ENCODE measurements around the gene GATA2. TPM values are rescaled to one million over a fixed set of nuclear protein-coding genes. Genes with fewer than 3 reads are reported as not detected.

GATA2 gene
- total and polyA plus RNA-seq, 2 donors (not counting 1 experiment from before 2014, with no cell fraction given): 0.27 TPM; not detected in 1

DNA sequence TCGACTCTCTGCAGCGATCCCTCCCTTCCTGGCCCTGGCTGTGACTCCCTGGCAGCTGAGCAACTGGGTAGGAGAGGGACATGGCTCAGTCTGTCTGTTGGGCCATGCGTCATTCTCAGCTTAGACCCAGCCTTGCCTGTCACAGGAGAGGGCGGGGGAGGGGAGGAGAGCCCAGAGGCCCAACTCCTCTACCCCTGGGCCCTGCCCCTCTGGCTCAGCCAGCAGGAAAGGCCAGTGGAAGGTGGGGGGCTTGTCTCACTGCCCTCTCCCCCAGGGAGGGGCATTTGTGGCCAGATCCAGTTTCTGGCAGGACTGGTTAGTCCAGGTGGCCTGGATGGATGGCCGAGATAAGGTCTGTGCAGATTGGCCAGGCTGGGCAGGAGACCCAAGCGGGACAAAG, 57.9 kb downstream of the GATA2 start:
- no peak overlapping the region for H3K27ac ChIP-seq (ENCODE audit: low read length in 2 of 2)
- H3K9ac ChIP-seq (ENCODE audit: low read length): no peak overlapping the region
- no peaks in the 10 kb centered on the region for H3K4me1 ChIP-seq (ENCODE audit: control insufficient read depth in 2 of 2, insufficient read depth in 2 of 2, low read length in 2 of 2)
- no peak overlapping the region for H3K27ac Mint-ChIP-seq
- ATAC-seq (ENCODE audit: low read depth): no peak
- intact Hi-C loops (cut with micrococcal nuclease): no loop called here
- H3K36me3 ChIP-seq (replicated peaks in 1 of 2; ENCODE audit: control extremely low read depth in 1 of 2, control insufficient read depth in 1 of 2, extremely low read depth in 1 of 2, insufficient read depth in 2 of 2, low read length in 1 of 2): no peaks in the 10 kb centered on the region
- peaks cover 49% of the 10 kb centered on the region for H3K27me3 Mint-ChIP-seq
- no peak overlapping the region for H3K4me3 ChIP-seq (ENCODE audit: control extremely low read depth in 1 of 5, extremely low read depth in 1 of 5, insufficient read depth in 1 of 5, low read depth in 2 of 5, low read length in 4 of 5)
- POLR2A ChIA-PET: no interaction called here
- H2AFZ ChIP-seq (ENCODE audit: insufficient read depth, low read depth, low read length, poor library complexity, severe bottlenecking): no peak overlapping the region
- TF ChIP-seq, protein P1, sequence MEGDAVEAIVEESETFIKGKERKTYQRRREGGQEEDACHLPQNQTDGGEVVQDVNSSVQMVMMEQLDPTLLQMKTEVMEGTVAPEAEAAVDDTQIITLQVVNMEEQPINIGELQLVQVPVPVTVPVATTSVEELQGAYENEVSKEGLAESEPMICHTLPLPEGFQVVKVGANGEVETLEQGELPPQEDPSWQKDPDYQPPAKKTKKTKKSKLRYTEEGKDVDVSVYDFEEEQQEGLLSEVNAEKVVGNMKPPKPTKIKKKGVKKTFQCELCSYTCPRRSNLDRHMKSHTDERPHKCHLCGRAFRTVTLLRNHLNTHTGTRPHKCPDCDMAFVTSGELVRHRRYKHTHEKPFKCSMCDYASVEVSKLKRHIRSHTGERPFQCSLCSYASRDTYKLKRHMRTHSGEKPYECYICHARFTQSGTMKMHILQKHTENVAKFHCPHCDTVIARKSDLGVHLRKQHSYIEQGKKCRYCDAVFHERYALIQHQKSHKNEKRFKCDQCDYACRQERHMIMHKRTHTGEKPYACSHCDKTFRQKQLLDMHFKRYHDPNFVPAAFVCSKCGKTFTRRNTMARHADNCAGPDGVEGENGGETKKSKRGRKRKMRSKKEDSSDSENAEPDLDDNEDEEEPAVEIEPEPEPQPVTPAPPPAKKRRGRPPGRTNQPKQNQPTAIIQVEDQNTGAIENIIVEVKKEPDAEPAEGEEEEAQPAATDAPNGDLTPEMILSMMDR (IDR thresholded peaks at IDR 0.05): no peak
- TF ChIP-seq EZH2 (IDR thresholded peaks at IDR 0.05; ENCODE audit: borderline replicate concordance, insufficient read depth, low read depth, low read length, poor library complexity, severe bottlenecking): no peak
- no peaks in the 10 kb centered on the region for H4K20me1 ChIP-seq (ENCODE audit: control insufficient read depth, insufficient read depth, low read length, poor library complexity, severe bottlenecking)
- H3K9me3 Mint-ChIP-seq (ENCODE audit: insufficient read depth): no peaks in the 10 kb centered on the region
- H3K79me2 ChIP-seq (ENCODE audit: control insufficient read depth, insufficient read depth, low read length): no peaks in the 10 kb centered on the region
- H3K9me3 ChIP-seq (ENCODE audit: control extremely low read depth in 1 of 3, control insufficient read depth in 2 of 3, insufficient read depth in 1 of 3, low read length in 2 of 3): peaks cover 0 to 5% (median 0%) of the 10 kb centered on the region in 3 donors
- CTCF ChIA-PET: no interaction called here
- no peak overlapping the region for H3K4me2 ChIP-seq (replicated peaks; ENCODE audit: low read depth, low read length, poor library complexity, severe bottlenecking)
- no peak overlapping the region for H3K4me3 Mint-ChIP-seq
- H3K4me1 Mint-ChIP-seq: peaks cover 11% of the 10 kb centered on the region
- 95% methylated on average over 6 of the region's 6 CpGs for WGBS (ENCODE audit: insufficient coverage)
- peaks cover 0 to 26% (median 6%) of the 10 kb centered on the region in 4 experiments for H3K27me3 ChIP-seq (replicated peaks in 1 of 4; ENCODE audit: control extremely low read depth in 1 of 4, control insufficient read depth in 3 of 4, insufficient read depth in 4 of 4, low read length in 3 of 4)
- DNase-seq: no peak

DNA sequence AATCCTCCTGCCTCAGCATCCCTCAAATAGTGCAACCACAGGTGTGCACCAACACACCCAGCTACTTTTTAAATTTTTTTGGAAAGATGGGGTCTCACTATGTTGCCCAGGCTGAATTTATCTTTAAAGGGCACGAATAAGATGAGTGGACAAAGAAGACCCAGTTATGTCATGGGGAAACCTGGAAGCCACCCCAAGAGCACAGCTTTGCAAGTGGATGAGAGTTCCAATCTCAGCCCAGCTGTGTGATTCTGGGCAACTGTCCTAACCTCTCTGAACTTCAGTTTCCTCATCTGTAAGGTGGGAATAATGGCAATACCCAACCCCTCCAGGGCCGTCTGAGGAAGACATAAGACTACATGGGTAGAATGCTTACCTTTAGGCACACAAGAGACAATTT, 58.5 kb downstream of the GATA2 start:
- Histone ChIP-seq H3K79me2 (ENCODE audit: control insufficient read depth, insufficient read depth, low read length) (no peaks in the 10 kb centered on the region), H3K4me3 (ENCODE audit: control extremely low read depth in 1 of 5, extremely low read depth in 1 of 5, insufficient read depth in 1 of 5, low read depth in 2 of 5, low read length in 4 of 5) (no peak overlapping the region), H3K27me3 (replicated peaks in 1 of 4; ENCODE audit: control extremely low read depth in 1 of 4, control insufficient read depth in 3 of 4, insufficient read depth in 4 of 4, low read length in 3 of 4) (peaks cover 0 to 28% (median 6%) of the 10 kb centered on the region in 4 experiments), H3K4me2 (replicated peaks; ENCODE audit: low read depth, low read length, poor library complexity, severe bottlenecking) (no peak overlapping the region), H3K9me3 (ENCODE audit: control extremely low read depth in 1 of 3, control insufficient read depth in 2 of 3, insufficient read depth in 1 of 3, low read length in 2 of 3) (peaks cover 0 to 5% (median 0%) of the 10 kb centered on the region in 3 donors), H3K36me3 (replicated peaks in 1 of 2; ENCODE audit: control extremely low read depth in 1 of 2, control insufficient read depth in 1 of 2, extremely low read depth in 1 of 2, insufficient read depth in 2 of 2, low read length in 1 of 2) (no peaks in the 10 kb centered on the region), H3K9ac (ENCODE audit: low read length) (no peak overlapping the region), H3K4me1 (ENCODE audit: control insufficient read depth in 2 of 2, insufficient read depth in 2 of 2, low read length in 2 of 2) (no peaks in the 10 kb centered on the region), H2AFZ (ENCODE audit: insufficient read depth, low read depth, low read length, poor library complexity, severe bottlenecking) (no peak overlapping the region), H3K27ac (ENCODE audit: low read length in 2 of 2) (no peak overlapping the region), H4K20me1 (ENCODE audit: control insufficient read depth, insufficient read depth, low read length, poor library complexity, severe bottlenecking) (no peaks in the 10 kb centered on the region)
- CTCF ChIA-PET: no interaction called here
- peaks cover 48% of the 10 kb centered on the region for H3K27me3 Mint-ChIP-seq
- intact Hi-C loops (cut with micrococcal nuclease): no loop called here
- 83% methylated on average over 1 of the region's 2 CpGs for WGBS (ENCODE audit: insufficient coverage)
- no peak for ATAC-seq (ENCODE audit: low read depth)
- DNase-seq: no peak
- no peak for TF ChIP-seq EZH2 (IDR thresholded peaks at IDR 0.05; ENCODE audit: borderline replicate concordance, insufficient read depth, low read depth, low read length, poor library complexity, severe bottlenecking)
- TF ChIP-seq, protein P1 (IDR thresholded peaks at IDR 0.05): no peak
- POLR2A ChIA-PET: no interaction called here
- no peaks in the 10 kb centered on the region for H3K9me3 Mint-ChIP-seq (ENCODE audit: insufficient read depth)
- H3K4me1 Mint-ChIP-seq: peaks cover 11% of the 10 kb centered on the region
- H3K4me3 Mint-ChIP-seq: no peak overlapping the region
- H3K27ac Mint-ChIP-seq: no peak overlapping the region

Data from B cell (primary cell).